Esophagus muscularis mucosa (tissue), 4 donors: ENCODE data around the gene CTDSPL2.

ENCODE experiments used
- EP300 ChIP-seq: sonication (generic); formaldehyde crosslinking; IDR thresholded peaks from one replicate; pipeline ENCODE4 v1.6.1; 2017; ENCODE audit warnings: antibody characterized with exemption
- POLR2A ChIP-seq: fragments of 450-650 bp; IDR thresholded peaks from one replicate; pipeline ENCODE4 v1.6.1; 2017; ENCODE audit warnings: antibody characterized with exemption, moderate library complexity, mild to moderate bottlenecking, low read depth
- TF ChIP-seq, protein P1 (sequence below), 3 experiments: fragments of 200-600 bp in 2 of 3; fragments of 450-650 bp in 1 of 3; sonication (generic) in 2 of 3; IDR thresholded peaks; one replicate each; pipeline ENCODE4 v1.5.1; 2017 to 2019; ENCODE audit warnings: antibody characterized with exemption in 3 of 3, mild to moderate bottlenecking in 2 of 3, moderate library complexity in 1 of 3

DNA sequence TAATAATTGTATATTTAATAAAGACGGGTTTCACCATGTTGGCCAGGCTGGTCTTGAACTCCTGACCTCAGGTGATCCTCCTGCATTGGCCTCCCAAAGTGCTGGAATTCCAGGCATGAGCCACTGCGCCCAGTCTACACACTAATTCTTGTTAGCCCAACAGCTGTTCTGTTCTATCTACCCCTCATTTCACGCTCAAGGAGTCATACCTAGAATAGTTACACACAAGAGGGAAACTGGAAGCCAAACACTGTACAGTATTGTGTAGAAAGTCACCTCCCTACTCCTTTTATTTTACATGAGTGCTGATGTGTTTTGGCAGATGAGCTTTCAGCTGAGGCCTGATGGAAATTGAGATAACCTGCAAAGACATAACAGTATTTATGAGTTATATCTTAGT is 13.4 kb upstream of the CTDSPL2 start:
- TF ChIP-seq, protein P1, sequence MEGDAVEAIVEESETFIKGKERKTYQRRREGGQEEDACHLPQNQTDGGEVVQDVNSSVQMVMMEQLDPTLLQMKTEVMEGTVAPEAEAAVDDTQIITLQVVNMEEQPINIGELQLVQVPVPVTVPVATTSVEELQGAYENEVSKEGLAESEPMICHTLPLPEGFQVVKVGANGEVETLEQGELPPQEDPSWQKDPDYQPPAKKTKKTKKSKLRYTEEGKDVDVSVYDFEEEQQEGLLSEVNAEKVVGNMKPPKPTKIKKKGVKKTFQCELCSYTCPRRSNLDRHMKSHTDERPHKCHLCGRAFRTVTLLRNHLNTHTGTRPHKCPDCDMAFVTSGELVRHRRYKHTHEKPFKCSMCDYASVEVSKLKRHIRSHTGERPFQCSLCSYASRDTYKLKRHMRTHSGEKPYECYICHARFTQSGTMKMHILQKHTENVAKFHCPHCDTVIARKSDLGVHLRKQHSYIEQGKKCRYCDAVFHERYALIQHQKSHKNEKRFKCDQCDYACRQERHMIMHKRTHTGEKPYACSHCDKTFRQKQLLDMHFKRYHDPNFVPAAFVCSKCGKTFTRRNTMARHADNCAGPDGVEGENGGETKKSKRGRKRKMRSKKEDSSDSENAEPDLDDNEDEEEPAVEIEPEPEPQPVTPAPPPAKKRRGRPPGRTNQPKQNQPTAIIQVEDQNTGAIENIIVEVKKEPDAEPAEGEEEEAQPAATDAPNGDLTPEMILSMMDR (IDR thresholded peaks at IDR 0.05), result no peak
- no peak for TF ChIP-seq POLR2A
- no peak for TF ChIP-seq EP300
